Activated CD8-positive, alpha-beta T cell treated with anti-CD3 and anti-CD28 coated beads, Interleukin-2, amount 10 ng/mL, durations not matched to agents 7 days and 5 days (primary cell): ENCODE measurements around the gene TEX12. TPM values are rescaled to one million over a fixed set of nuclear protein-coding genes. Genes with fewer than 3 reads are reported as not detected.
"Not testable (repeated sequence)": the region's sequence is repeated elsewhere in the genome, so short reads cannot be mapped to it uniquely, and the experiment has no call there.

Experiments
- ATAC-seq: fragments of 150-1000 bp; cut with Tn5 transposase; one replicate; pipeline ENCODE4 v1.10.0; 2021; ENCODE audit warnings: moderate library complexity
- CTCF ChIA-PET: fragments of 350-600 bp; sonication (Branson Sonifier 250); formaldehyde crosslinking; loops from one replicate; lab custom pipeline; 2021; ENCODE audit warnings: antibody characterized with exemption; lab: Charles Lee
- POLR2A ChIA-PET: fragments of 350-600 bp; sonication (Branson Sonifier 250); formaldehyde crosslinking; loops from one replicate; lab custom pipeline; 2021; ENCODE audit warnings: antibody characterized with exemption; lab: Charles Lee
- DNase-seq: peaks from one replicate; pipeline ENCODE4 v3.0.0-alpha.2; 2020
- H3K27ac Mint-ChIP-seq: one replicate; pipeline ENCODE4 v1.8.0; 2021; ENCODE audit warnings: mild to moderate bottlenecking, mixed read lengths
- H3K27me3 Mint-ChIP-seq: one replicate; pipeline ENCODE4 v1.8.0; 2021; ENCODE audit warnings: low read depth, mixed read lengths
- H3K36me3 Mint-ChIP-seq: one replicate; pipeline ENCODE4 v1.8.0; 2021; ENCODE audit warnings: low read depth, mixed read lengths
- H3K4me1 Mint-ChIP-seq: one replicate; pipeline ENCODE4 v1.8.0; 2021; ENCODE audit warnings: low read depth, mixed read lengths
- H3K4me3 Mint-ChIP-seq: one replicate; pipeline ENCODE4 v1.8.0; 2021; ENCODE audit warnings: mild to moderate bottlenecking, mixed read lengths
- H3K9me3 Mint-ChIP-seq: one replicate; pipeline ENCODE4 v1.8.0; 2022; ENCODE audit warnings: mixed read lengths; ENCODE audit not compliant: insufficient read depth
- total RNA-seq, 2 experiments: library from RNA; stranded (reverse); gene quantifications; one replicate each; pipeline ENCODE4 v1.2.3, GENCODE V29; 2021

The TEX12 gene
- total RNA-seq, 2 experiments from 2014 or later: not detected

DNA sequence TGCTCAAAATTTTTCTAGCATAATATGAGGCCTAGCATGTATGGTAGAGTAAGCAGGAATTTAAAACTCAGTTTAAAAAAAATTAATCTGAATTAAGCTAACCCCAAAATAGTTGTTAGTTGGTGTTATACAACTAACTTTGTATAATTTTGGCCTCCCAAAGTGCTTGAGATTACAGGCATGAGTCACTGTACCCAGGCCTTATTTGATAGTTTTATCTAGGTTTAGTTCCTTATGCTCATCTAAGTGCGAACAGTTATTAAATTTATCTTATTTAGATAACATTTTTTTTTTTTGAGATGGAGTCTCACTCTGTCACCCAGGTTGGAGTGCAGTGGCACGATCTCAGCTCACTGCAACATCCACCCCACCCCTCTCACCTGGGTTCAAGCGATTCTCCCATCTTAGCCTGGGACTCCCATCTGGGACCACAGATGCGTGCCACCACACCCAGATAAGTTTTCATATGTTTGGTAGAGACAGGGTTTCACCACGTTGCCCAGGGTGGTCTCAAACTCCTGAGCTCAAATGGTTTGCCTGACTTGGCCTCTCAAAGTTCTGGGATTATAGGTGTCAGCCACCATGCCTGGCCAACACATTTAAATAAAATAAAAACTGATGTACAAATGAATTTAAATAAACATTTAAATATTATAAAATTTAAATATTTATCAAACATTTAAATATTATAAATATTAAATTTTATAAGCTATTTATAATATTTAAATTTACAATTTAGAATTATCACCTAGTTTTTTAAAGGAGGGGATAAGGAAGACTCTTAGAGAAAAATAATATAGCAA lies 10.8 kb upstream of the TEX12 start:
- no peak for DNase-seq
- ChIA-PET POLR2A (no interaction called here), CTCF (no interaction called here)
- ATAC-seq: no peak
- no peaks in the 10 kb centered on the region for H3K9me3 Mint-ChIP-seq
- no peak overlapping the region for H3K27ac Mint-ChIP-seq
- H3K4me3 Mint-ChIP-seq: no peak overlapping the region
- H3K27me3 Mint-ChIP-seq: peaks cover 6% of the 10 kb centered on the region
- H3K4me1 Mint-ChIP-seq: no peaks in the 10 kb centered on the region
- no peaks in the 10 kb centered on the region for H3K36me3 Mint-ChIP-seq

DNA sequence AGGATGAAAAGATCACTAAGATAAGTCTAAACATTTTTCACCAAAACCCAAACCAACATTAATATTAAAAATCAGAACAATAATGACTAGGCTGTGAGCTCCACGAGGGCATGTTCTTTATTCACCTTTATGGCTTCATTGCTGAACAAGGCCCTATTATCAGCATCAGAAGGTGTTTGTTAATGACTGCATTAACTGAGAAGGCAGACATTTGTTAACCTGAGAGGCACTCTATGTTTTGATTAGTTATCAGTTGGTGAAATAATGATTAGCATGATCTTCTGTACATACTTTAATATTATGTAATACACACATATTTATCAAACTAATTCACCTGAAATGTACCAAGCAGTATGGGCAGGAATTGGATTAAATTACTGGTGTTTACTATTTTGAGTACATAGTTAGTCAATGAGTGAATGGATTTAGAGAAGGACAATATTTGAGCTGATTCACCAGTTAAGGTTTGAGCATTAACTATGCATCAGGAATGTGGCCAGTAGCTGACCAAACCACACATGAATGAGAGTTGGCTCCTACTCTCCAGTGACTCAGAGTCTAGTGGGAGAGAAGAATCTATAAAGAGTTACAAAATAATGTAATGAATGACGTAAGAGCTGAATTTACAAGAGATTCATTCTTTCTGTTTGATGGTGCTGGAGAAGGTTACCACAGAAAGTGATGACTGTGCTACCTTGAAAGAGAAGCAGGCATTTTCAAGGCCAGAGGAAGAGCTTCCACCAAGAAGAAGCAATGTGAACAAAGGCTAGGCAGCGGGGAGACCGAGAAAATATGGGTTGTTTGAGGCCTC lies 10.0 kb upstream of the TEX12 start:
- no peak overlapping the region for H3K27ac Mint-ChIP-seq
- H3K27me3 Mint-ChIP-seq: peaks cover 10% of the 10 kb centered on the region
- H3K36me3 Mint-ChIP-seq: no peaks in the 10 kb centered on the region
- no peaks in the 10 kb centered on the region for H3K9me3 Mint-ChIP-seq
- CTCF ChIA-PET: interaction anchor here (1.0 to 1.1 kb wide), 2 partner anchors 18 to 43 kb away, joined by 4 read pairs; partner anchors contain the start of gene BCO2
- POLR2A ChIA-PET: no interaction called here
- ATAC-seq (no peak), DNase-seq (no peak)
- H3K4me3 Mint-ChIP-seq: no peak overlapping the region
- H3K4me1 Mint-ChIP-seq: no peaks in the 10 kb centered on the region

DNA sequence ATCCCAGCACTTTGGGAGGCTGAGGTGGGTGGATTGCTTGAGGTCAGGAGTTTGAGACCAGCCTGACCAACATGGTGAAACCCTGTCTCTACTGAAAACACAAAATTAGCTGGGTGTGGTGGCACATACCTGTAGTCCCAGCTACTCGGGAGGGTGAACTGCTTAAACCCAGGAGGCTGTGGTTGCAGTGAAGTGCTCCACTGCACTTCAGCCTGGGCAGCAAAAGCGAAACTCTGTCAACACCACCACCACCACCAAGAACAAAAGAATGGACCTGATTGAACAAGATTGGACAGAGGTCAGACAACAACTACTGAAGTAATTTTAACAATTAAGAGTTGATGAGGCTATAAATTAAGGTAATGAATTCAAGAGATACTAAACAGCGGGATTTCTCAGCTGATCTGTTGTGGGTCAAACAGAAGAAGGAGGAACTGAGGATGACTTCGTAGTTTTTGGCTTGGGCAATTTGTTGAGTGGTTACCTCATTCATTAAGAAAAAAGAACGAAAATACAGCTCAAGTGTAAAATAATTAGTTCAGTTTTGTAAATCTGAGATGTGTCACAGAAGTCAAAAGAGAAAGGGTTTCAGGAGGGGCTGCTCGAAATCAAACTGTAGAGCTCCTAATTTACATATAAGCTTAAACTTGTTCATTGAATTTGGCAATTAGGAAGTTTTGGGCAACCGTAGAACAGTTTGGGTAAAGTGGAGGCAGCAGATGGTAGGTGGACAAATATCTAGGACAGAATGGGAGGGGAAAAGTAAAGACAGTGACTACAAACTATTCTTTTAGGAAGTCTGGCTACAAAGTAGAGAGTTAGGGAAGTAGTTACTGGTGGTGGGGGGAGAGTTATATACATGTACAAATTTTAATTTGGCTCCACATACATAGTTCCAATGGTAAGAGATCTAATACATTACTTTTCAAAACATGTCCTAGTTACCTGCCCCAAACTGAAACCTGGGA lies 7.8 kb upstream of the TEX12 start:
- Mint-ChIP-seq H3K36me3 (no peaks in the 10 kb centered on the region), H3K27ac (no peak overlapping the region), H3K27me3 (peaks cover 25% of the 10 kb centered on the region), H3K4me3 (no peak overlapping the region), H3K4me1 (peaks cover 7% of the 10 kb centered on the region), H3K9me3 (no peaks in the 10 kb centered on the region)
- no peak for DNase-seq
- ChIA-PET POLR2A (no interaction called here), CTCF (interaction anchor here (1.0 to 1.4 kb wide), 2 partner anchors 16 to 45 kb away, joined by 4 read pairs; partner anchors contain the start of gene BCO2)
- ATAC-seq: no peak

DNA sequence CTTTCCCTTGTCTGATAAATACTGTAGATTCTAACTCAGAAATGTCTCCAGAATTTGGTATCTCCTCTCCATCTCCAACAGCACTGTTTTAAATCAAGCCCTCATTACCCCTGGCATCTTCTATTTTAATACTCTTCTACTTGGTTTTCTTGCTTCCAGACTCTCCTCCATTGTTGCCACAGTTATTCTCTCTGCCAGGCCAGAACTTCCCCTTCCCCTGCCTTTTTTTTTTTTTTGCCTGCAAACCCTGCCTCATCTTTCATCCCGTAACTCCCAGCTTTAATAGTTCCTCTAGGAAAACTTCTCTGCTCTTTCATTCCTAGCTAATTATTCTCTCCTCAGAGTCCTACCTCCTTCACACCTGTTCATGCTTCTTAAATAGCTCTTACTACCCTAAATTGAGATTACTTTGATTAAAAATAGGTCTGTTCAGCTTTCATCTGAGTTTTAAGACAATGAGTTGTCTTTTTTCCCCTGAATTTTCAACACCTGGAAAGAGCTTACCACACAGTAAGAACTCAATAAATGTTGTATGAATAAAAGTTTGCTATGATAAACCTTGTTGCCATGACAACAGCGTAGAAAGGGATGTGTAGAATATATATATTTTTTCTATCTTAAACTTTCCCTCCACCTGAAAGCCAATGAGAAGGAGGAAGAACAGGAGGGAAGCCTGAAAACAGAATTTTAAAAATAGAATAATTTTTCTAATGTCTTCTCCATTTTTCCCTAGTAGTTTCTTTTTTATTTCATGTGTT lies 6.9 kb upstream of the TEX12 start:
- ChIA-PET CTCF (interaction anchor here (1.0 to 1.4 kb wide), 2 partner anchors 15 to 46 kb away, joined by 4 read pairs; partner anchors contain the start of gene BCO2), POLR2A (no interaction called here)
- ATAC-seq: no peak

DNA sequence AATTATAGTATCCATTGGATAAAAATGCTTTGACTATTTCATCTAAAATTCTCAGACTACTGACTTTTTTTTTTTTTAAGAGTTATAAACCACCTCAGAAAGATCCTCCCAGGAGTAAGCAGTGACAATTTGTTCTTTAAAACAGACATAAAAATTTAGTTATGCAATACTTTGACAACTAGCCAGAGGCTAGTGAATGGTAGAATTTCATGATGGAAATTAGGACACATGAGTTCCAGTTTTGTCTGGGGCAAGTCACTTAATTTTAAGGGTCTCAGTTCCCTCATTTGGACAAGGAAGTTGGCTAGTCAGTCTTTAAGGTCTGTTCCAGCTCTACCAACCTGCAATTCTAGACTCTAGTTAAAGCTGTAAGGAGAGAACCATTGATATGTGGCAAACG lies 6.2 kb upstream of the TEX12 start:
- POLR2A ChIA-PET: no interaction called here
- CTCF ChIA-PET: no interaction called here
- ATAC-seq (no peak), DNase-seq (no peak)
- Mint-ChIP-seq H3K36me3 (no peaks in the 10 kb centered on the region), H3K4me1 (peaks cover 7% of the 10 kb centered on the region), H3K27me3 (peaks cover 31% of the 10 kb centered on the region), H3K4me3 (no peak overlapping the region), H3K27ac (no peak overlapping the region), H3K9me3 (no peaks in the 10 kb centered on the region)

More for the DNA sequence above, 6.9 kb upstream of the TEX12 start:
- Mint-ChIP-seq H3K9me3 (no peaks in the 10 kb centered on the region), H3K27me3 (peaks cover 29% of the 10 kb centered on the region), H3K4me3 (no peak overlapping the region), H3K27ac (no peak overlapping the region), H3K4me1 (peaks cover 7% of the 10 kb centered on the region), H3K36me3 (no peaks in the 10 kb centered on the region)
- DNase-seq: no peak

DNA sequence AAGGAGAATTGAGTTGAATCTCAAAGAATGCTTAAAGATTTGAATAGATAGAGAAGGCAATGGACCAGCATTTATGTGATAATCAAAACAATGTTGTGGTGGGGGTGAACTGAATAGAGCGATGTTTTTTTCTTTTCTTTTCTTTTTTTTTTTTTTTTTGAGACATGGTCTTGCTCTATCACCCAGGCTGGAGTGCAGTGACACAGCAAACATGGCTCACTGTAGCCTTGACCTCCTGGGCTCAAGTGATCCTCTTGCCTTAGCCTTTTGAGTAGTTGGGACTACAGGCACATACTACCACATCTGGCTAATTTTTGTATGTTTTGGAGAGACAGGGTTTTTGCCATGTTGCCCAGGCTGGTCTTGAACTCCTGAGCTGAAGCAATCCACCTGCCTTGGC lies 5.0 kb upstream of the TEX12 start:
- DNase-seq, ATAC-seq, H3K36me3 Mint-ChIP-seq, POLR2A ChIA-PET, H3K9me3 Mint-ChIP-seq, H3K4me3 Mint-ChIP-seq, H3K27ac Mint-ChIP-seq, H3K4me1 Mint-ChIP-seq: not testable (repeated sequence)
- CTCF ChIA-PET: interaction anchor here (1.4 kb wide), 1 partner anchor 14 kb away, joined by 6 read pairs; the partner anchor contains the start of gene BCO2
- peaks cover 33% of the 10 kb centered on the region for H3K27me3 Mint-ChIP-seq

DNA sequence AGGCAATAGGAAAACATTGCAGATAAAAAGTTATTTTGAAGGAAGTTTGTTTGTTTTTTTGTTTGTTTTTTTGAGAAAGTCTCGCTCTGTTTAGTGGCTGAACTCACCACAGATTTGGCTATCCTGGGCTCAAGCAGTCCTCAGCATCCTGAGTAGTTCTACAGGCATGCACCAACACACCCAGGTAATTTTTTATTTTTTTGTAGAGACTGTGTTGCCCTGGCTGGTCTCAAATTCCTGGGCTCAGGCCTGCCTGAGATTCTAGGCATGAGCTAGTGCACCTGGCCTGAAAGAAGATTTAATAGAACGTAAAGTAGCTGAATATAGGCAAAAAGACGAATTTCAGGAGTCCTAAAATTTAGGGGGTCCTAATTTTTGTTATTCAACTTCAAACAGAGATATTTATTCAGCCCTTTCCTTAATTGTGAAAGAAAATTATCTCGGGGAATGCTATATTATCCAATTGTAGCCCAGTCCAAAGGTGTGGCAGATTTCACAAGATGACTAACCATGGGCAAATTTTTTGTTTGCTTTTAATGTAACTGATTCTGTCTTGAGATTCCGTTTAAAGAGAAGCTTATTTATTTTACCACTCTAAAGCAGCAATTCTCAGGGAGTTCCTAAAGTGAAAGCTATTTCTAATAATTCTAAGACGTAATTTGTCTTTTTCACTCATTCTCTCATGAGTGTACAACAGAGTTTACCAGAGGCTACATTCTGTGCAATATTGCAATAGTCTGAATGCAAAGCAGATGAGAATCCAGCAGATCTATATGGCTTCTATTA lies 4.2 kb upstream of the TEX12 start:
- Mint-ChIP-seq H3K36me3 (no peaks in the 10 kb centered on the region), H3K27me3 (peaks cover 33% of the 10 kb centered on the region), H3K27ac (no peak overlapping the region), H3K4me3 (no peak overlapping the region), H3K9me3 (no peaks in the 10 kb centered on the region), H3K4me1 (peaks cover 7% of the 10 kb centered on the region)
- ATAC-seq (no peak), DNase-seq (no peak)
- ChIA-PET CTCF (interaction anchor here (0.5 to 1.4 kb wide), 2 partner anchors 13 to 248 kb away, joined by 3 to 6 read pairs; partner anchors contain the start of gene BCO2), POLR2A (no interaction called here)

DNA sequence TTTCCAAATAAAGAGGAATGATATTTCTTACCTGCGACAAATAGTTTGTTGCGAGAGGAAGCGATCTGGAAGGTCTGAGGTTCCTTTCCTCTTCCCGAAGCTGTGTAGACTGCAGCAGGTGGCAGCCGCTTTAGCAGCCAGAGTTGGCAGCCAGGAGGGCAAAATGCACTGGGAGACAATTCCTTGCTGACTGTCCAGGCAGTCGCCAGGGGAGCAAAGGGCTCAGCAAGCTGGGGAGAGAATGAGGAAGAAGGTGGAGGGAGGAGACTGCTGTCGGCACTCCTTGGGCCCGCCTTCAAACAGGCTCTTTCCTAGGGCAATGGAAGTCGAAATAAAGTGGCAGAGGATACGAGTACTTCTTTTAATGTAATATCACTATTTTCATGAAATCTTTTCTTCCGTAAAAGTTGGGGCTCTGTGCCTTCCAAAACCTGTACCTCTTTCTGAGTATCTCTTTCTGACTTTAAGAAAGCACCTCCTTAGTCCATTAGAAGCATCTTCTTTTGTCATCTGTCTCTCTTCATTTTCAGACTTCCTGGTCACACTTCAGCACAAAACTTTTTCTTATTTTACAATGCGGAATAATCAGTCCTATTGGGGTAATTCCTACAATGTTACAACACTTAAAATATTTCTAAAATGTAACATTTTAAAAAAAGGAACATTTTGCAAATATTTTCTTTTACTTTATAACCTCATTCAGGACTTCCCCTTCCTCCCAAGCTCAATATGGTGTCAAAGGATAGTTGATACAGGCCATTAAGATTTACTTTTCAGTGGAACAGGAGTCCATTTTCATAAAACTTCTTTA lies 3.1 kb upstream of the TEX12 start, which contains the start of gene IL18:
TSS of gene IL18 (minus strand) at position 220 of the 811 bp plus-strand sequence. CDS start 9,041 bp downstream, outside the sequence.
- DNase-seq: no peak
- no peak for ATAC-seq
- no peak within 1 kb of the TSS for H3K27ac Mint-ChIP-seq
- peak within 1 kb of the TSS; percentile 44 for H3K4me3 Mint-ChIP-seq
- ChIA-PET CTCF (interaction anchor here (1.4 to 1.8 kb wide), 2 partner anchors 12 to 50 kb away, joined by 4 to 6 read pairs; partner anchors contain the start of gene BCO2), POLR2A (no interaction called here)
- no peaks in the 10 kb centered on the region for H3K36me3 Mint-ChIP-seq
- peaks cover 7% of the 10 kb centered on the region for H3K4me1 Mint-ChIP-seq
- peaks cover 33% of the 10 kb centered on the region for H3K27me3 Mint-ChIP-seq
- no peaks in the 10 kb centered on the region for H3K9me3 Mint-ChIP-seq

DNA sequence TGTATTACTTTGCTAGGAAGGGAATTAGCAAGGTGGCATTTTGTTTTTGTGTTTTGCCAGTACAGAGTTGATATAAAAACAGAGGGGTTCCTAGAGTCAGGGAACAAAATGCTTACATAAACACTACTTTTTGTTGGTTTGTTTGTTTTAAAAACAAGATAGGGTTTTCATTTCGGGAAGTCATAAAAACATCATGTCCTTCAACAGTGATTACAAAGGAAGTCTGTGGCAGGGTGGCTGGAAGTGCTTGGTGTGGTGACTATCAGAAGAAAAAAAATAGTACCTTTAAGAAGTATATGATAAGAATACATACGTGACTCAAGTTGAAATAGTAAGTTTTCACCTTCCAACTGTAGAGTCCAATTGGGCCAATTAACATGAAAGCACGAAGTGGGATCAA lies 2.1 kb upstream of the TEX12 start:
- DNase-seq (no peak), ATAC-seq (no peak)
- POLR2A ChIA-PET: no interaction called here
- H3K27me3 Mint-ChIP-seq: peaks cover 33% of the 10 kb centered on the region
- CTCF ChIA-PET: interaction anchor here (1.8 kb wide), 1 partner anchor 51 kb away, joined by 4 read pairs; no protein-coding TSS in a partner anchor
- no peak overlapping the region for H3K4me3 Mint-ChIP-seq
- H3K4me1 Mint-ChIP-seq: peaks cover 7% of the 10 kb centered on the region
- H3K27ac Mint-ChIP-seq: no peak overlapping the region
- no peaks in the 10 kb centered on the region for H3K9me3 Mint-ChIP-seq
- no peaks in the 10 kb centered on the region for H3K36me3 Mint-ChIP-seq
